GM11168 (cell line): ENCODE measurements around the gene XAF1.
"Not testable (repeated sequence)": the region's sequence is repeated elsewhere in the genome, so short reads cannot be mapped to it uniquely, and the experiment has no call there.

Source experiments
- in situ Hi-C: fragments of 300-500 bp; cut with MboI; formaldehyde crosslinking; loops from one replicate; pipeline ENCODE4 v1.12.0; 2022; ENCODE audit warnings: low sequenced_read_pairs; ENCODE audit not compliant: unreplicated experiment

The XAF1 gene

GRCh38 chr17:6752068-6752909 is 3.6 kb upstream of the XAF1 start:
- in situ Hi-C loops: no loop called here

GRCh38 chr17:6753006-6753445 is 2.8 kb upstream of the XAF1 start:
- in situ Hi-C loops: no loop called here

DNA sequence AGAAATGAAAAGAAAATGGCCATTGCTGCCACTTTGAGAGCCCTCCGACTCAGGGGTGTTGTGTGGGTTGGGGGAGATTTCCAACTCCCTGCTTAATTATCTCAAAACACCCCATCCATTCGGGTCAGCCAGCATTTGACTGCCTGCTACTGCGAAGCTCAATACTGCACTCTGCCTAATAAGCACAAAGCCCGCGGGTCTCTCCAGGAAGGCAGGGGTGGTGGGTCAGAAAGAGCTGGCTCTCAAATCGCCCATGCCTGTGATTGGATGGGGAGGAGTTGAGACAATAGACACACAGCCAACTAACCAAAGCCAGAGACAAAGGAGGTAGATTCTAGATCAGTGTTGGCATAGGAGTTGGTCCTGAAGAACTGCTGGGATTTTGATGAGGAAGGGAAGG is 2.3 kb upstream of the XAF1 start:
- in situ Hi-C loops: no loop called here

DNA sequence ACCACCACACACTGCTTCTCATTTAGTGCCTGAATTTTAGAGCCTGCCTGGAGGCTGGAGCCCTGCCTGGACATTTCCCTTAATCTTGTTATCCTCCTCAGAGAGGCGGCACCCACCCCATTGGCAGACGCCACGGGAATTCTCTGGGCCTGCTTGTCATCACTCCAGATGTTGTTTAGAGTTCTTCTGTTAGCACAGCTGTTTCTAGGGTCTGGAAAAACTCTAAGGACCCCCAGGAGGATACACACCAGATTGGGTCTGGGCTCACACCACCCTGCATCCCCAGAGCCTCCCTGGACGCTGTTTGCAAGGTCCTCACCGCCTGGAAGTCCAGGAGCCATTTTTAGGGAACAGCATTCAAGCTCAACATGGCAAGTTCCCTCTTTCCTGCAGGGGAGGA is 565 bp upstream of the XAF1 start:
- in situ Hi-C loops: no loop called here

- in situ Hi-C loops: no loop called here
Observed at GRCh38 chr17:6756425-6757031, 682 bp downstream of the XAF1 start.

- in situ Hi-C loops: no loop called here
Observed at GRCh38 chr17:6757747-6758146, 1.9 kb downstream of the XAF1 start.

- in situ Hi-C loops: no loop called here
Observed at GRCh38 chr17:6761779-6762178, 5.9 kb downstream of the XAF1 start.

- in situ Hi-C loops: no loop called here
Observed at GRCh38 chr17:6768447-6768846, 12.6 kb downstream of the XAF1 start.

GRCh38 chr17:6772016-6772415 is 16.2 kb downstream of the XAF1 start:
- in situ Hi-C loops: no loop called here

- in situ Hi-C loops: not testable (repeated sequence)
Observed at GRCh38 chr17:6774906-6775305, 19.1 kb downstream of the XAF1 start.

DNA sequence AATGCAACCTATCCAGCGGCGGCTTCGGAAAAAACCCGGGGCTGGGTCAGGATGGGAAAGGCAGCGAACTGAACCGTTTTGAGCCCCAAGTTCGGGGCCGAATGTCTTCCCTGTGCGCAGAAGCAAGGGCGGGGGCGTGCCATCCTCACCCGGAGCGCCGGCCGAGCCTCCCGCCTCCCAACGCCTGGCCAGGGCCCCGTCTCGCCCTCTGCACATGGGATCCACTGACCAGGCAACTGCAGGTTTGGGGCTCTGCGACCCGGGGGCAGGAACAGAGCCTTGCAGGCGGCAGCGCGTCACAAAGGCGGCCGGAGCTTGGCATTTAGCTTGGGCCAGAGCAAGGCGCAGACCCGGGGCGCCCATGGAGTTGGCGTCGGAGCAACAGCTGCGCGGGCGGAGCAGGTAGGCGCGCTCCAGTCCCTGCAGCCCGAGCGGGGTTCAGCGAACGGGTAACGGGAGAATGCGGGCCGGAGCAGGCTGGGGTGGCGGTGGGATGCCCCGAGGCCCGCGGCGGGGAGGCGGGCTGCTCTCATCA is 20.1 kb downstream of the XAF1 start, which contains the start of gene FBXO39:
TSS of gene FBXO39 (plus strand) at position 345 of the 535 bp plus-strand sequence. CDS start 3,654 bp downstream, outside the sequence.
- in situ Hi-C loops: no loop called here

DNA sequence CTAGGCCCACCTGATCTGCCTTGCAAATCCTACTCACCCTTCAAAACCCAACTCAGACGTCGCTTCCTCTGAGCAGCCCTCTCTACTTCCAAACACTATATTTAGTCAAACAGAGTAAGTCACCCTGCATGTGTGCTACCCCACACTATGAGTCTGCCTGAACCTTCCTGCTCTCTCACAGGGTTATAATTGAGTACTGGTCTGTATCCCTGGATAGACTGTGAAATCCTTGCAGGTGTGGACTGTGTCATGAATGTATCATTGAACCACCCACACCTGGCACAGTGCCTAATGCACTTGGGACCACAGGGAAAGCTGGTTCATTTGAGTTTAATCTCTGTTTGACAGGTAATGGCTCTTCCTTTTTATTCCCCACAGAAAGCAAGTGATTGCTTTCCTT is 23.6 kb downstream of the XAF1 start:
- in situ Hi-C loops: no loop called here

DNA sequence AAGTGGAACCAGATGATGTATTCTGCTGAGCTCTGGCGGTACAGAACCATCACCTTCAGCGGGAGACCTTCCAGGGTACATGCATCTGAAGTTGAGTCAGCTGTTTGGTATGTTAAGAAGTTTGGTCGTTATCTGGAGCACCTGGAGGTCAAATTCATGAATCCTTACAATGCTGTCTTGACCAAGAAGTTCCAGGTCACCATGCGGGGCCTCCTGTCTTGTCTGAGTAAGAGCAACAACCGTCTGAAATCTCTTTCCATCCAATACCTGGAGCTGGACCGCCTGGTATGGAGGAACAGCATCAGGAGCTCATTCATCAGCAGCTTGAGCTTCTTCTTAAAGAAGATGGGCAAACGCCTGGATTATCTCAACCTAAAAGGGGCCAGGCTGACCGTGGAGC is 24.2 kb downstream of the XAF1 start:
- in situ Hi-C loops: no loop called here

- in situ Hi-C loops: no loop called here
Observed at GRCh38 chr17:6780886-6781285, 25.0 kb downstream of the XAF1 start.

DNA sequence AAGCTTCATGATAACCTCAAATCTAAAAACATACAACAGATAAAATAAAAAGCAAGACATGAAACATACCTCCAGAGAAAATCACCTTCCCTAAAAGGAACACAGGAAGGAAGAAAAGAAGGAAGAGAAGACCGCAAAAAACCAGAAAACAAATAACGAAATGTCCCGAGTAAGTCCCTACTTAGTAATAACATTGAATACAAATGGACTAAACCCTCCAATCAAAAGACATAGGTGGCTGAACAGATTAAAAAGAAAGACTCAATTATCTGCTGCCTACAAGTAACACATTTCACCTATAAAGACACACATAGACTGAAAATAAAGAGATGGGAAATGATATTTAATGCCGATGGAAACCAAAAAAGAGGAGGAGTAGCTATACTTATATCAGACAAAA is 26.4 kb downstream of the XAF1 start:
- in situ Hi-C loops: no loop called here

GRCh38 chr17:6786618-6787017 is 30.8 kb downstream of the XAF1 start:
- in situ Hi-C loops: no loop called here

DNA sequence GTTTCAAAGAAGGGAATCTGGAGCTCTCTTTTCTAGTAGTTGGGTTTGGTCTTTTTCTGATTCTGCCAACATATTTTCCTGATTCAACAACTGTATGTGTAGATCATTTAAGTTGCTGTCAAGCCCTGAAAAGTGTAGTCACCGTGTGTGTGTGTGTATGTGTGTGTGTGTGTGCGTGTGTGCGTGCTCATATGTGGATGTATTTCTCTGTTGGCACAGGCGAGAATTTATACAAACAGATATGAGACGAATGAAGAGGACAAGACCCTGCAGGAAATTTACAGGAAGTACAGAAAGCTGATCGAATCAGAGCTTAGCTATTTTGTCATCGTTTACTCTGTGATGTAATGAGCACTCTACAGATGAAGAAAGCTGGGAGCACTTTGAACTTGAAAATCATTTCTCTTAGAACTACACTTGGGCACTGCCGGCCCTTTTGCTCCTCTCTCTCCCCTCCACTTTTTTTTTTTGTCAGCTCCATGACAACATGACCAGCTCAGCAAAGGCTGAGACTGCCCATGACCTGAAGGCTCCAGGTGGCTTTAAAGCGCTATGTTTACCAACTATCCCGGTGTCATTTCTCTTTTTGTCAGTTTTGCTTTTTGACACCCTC is 31.3 kb downstream of the XAF1 start:
- in situ Hi-C loops: no loop called here

DNA sequence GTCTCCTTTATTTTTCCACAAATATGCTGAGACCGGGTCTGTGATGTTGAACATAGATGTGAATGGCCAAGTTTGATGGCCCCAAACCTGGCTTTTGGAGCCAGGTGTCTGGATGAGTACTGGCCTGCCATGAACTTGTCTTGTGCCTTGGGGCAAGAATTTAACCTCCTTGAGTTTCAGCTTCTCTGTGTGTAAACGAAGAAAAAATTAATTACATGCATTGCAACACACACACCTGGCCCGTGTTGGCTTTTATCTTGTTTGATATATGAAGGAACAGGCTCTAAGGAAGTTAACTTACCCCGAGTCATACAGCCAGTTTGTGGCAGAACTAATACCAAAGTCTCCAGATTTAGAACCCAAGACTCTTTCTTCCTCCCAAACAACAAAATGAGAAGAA is 33.3 kb downstream of the XAF1 start:
- in situ Hi-C loops: no loop called here

DNA sequence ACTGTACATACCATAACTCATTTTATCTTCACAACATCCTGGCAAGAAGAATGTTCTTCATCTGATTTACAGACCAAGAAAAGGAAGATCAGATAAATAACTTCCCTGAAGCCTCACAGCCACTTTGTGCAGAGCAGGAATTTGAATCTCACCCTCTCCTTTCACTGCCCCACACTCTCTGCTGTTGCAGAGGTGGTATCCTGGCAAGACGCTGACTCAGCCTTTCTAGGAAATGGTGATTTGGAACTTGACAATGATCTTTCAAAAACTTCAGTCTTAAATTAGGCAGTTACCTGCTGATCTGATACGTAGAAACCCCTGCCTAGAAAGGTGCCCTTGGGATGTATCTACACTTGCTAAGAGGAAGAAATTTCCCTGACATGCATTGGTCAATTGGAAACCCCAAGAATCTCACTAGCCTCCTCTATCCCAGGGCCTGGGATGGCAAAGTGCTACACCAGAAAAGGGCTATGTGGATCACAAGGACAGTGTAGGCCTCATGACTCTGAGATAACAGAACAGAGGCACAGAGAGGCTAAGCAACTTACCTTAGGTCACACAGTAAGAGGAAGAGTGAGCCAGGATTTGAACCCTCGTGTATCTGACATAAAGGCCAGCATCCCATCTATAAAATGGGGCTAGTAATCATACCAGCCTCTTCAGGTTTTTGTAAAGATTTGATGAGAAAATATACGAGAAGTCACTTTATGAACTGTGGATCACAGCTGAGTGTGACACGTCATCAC is 38.1 kb downstream of the XAF1 start:
- in situ Hi-C loops: no loop called here
